HepG2 (cell line): ENCODE measurements around the gene DGKB. TPM values are rescaled to one million over a fixed set of nuclear protein-coding genes. Genes with fewer than 3 reads are reported as not detected.

ENCODE experiments used
- ATAC-seq: fragments of 200-7000 bp; cut with Tn5 transposase; 3 replicates; pipeline ENCODE4 v1.9.1; 2020; ENCODE audit warnings: mild to moderate bottlenecking, moderate library complexity
- BruUV-seq: library from RNA; stranded (reverse); fragments of 400-500 nt; replicated peaks from 2 replicates; lab custom pipeline; 2021; lab: Mats Ljungman, UMichigan
- CTCF ChIA-PET: fragments of 300-600 bp; formaldehyde crosslinking; extraction: SDS; loops from one replicate; lab custom pipeline; 2021; ENCODE audit warnings: low total read pairs, inconsistent platforms, low intra/inter-chr PET ratio; lab: Yijun Ruan, JAX
- POLR2A ChIA-PET: fragments of 350-600 bp; sonication (Branson Sonifier 250); formaldehyde crosslinking; loops from one replicate; lab custom pipeline; 2020; ENCODE audit warnings: antibody characterized with exemption, inconsistent platforms; lab: Yijun Ruan, JAX
- DNase-seq: peaks from one replicate; pipeline ENCODE4 v3.0.0-alpha.2; 2015; ENCODE audit warnings: low spot score
- FAIRE-seq: peaks from 3 replicates; lab custom pipeline; 2011; peaks lifted over from hg19 to GRCh38; lab: Jason Lieb, UNC
- H2AFZ ChIP-seq: one replicate; pipeline ENCODE4 v1.6.1; 2011; ENCODE audit warnings: low read length, inconsistent platforms
- H3K27ac ChIP-seq: fragments of 300-600 bp; 3 replicates; pipeline ENCODE4 v1.8.0; 2011; ENCODE audit warnings: mixed run types, mild to moderate bottlenecking, mixed read lengths, low read length, inconsistent platforms; ENCODE audit not compliant: insufficient read depth; ENCODE audit errors: extremely low read length
- H3K27me3 ChIP-seq, 2 experiments: fragments of 200-600 bp in 1 of 2; 2 replicates in 1 of 2; 3 replicates in 1 of 2; pipeline versions ENCODE4 v1.6.0 to v1.8.0; 2011; ENCODE audit warnings: low read length in 2 of 2, mild to moderate bottlenecking in 2 of 2, moderate library complexity in 2 of 2, inconsistent platforms in 1 of 2; ENCODE audit not compliant: insufficient read depth in 2 of 2, control insufficient read depth in 1 of 2
- H3K36me3 ChIP-seq, 2 experiments: fragments of 200-600 bp in 1 of 2; replicated peaks in 1 of 2; 2 replicates in 1 of 2; 3 replicates in 1 of 2; pipeline versions ENCODE4 v1.5.1 to v1.8.0; 2011; ENCODE audit warnings: low read length in 2 of 2, inconsistent platforms in 1 of 2; ENCODE audit not compliant: insufficient read depth in 2 of 2, control insufficient read depth in 1 of 2
- H3K4me1 ChIP-seq: 2 replicates; pipeline ENCODE4 v1.5.1; 2012; ENCODE audit warnings: low read length, inconsistent platforms; ENCODE audit not compliant: insufficient read depth
- H3K4me2 ChIP-seq: 2 replicates; pipeline ENCODE4 v1.6.0; 2011; ENCODE audit warnings: low read depth, low read length, inconsistent platforms
- H3K4me3 ChIP-seq, 3 experiments: fragments of 200-600 bp in 1 of 3; sonication (generic), shearing (Covaris generic) in 1 of 3; replicated peaks in 1 of 3; 2 replicates each; pipeline ENCODE4 v1.5.1; 2011 to 2016; ENCODE audit warnings: low read length in 3 of 3, inconsistent platforms in 2 of 3, low read depth in 2 of 3, mild to moderate bottlenecking in 2 of 3, control low read depth in 1 of 3, mixed read lengths in 1 of 3; ENCODE audit not compliant: insufficient read depth in 1 of 3
- H3K79me2 ChIP-seq: one replicate; pipeline ENCODE4 v1.6.1; 2011; ENCODE audit warnings: low read length, inconsistent platforms; ENCODE audit not compliant: insufficient read depth
- H3K9ac ChIP-seq: 2 replicates; pipeline ENCODE4 v1.6.0; 2011; ENCODE audit warnings: mild to moderate bottlenecking, low read depth, low read length, inconsistent platforms; ENCODE audit not compliant: insufficient read depth
- H3K9me3 ChIP-seq: 2 replicates; pipeline ENCODE4 v1.5.1; 2012; ENCODE audit warnings: mild to moderate bottlenecking, low read length
- H4K20me1 ChIP-seq: 2 replicates; pipeline ENCODE4 v1.6.0; 2011; ENCODE audit warnings: inconsistent platforms, mild to moderate bottlenecking, low read length, moderate library complexity; ENCODE audit not compliant: insufficient read depth
- CCAR2 ChIP-seq: fragments of 200-400 bp; formaldehyde crosslinking; optimal IDR thresholded peaks from 2 replicates; pipeline ENCODE3; 2018; ENCODE audit warnings: low read depth, mild to moderate bottlenecking, low read length, moderate library complexity
- CERS6 ChIP-seq: sonication (generic); formaldehyde crosslinking; IDR thresholded peaks from 2 replicates; pipeline ENCODE4 v1.5.0; 2020; ENCODE audit warnings: missing genetic modification reagents
- JARID2 ChIP-seq: sonication (generic); formaldehyde crosslinking; IDR thresholded peaks from 2 replicates; pipeline ENCODE4 v1.8.1; 2023; ENCODE audit warnings: missing genetic modification reagents, inconsistent platforms; ENCODE audit not compliant: insufficient replicate concordance
- KDM5B ChIP-seq: sonication (generic); formaldehyde crosslinking; IDR thresholded peaks from 2 replicates; pipeline ENCODE4 v1.4.0; 2020; ENCODE audit warnings: missing genetic modification reagents, mild to moderate bottlenecking, borderline replicate concordance
- NFRKB ChIP-seq: fragments of 450-650 bp; IDR thresholded peaks from 2 replicates; pipeline ENCODE4 v1.6.1; 2017
- PRMT3 ChIP-seq: sonication (generic); formaldehyde crosslinking; IDR thresholded peaks from 2 replicates; pipeline ENCODE4 v1.8.1; 2022; ENCODE audit warnings: low read depth, mild to moderate bottlenecking, moderate library complexity, missing genetic modification reagents, borderline replicate concordance
- RFXAP ChIP-seq: sonication (generic); formaldehyde crosslinking; IDR thresholded peaks from 2 replicates; pipeline ENCODE4 v1.4.0; 2020; ENCODE audit warnings: missing genetic modification reagents, borderline replicate concordance
- TCF12 ChIP-seq, 2 experiments: fragments of 450-650 bp in 1 of 2; sonication (generic) in 1 of 2; formaldehyde crosslinking in 1 of 2; IDR thresholded peaks; 2 replicates each; pipeline versions ENCODE4 v1.6.1 to v1.8.0; 2017 to 2022; ENCODE audit warnings: antibody characterized with exemption in 1 of 2, mild to moderate bottlenecking in 1 of 2, missing genetic modification reagents in 1 of 2, moderate library complexity in 1 of 2
- TFDP1 ChIP-seq: IDR thresholded peaks from 2 replicates; pipeline ENCODE4 v1.6.1; 2016; ENCODE audit warnings: missing compliant biosample characterization, missing genetic modification reagents, borderline replicate concordance
- YY1 ChIP-seq: IDR thresholded peaks from 2 replicates; pipeline ENCODE4 v1.6.1; 2011; ENCODE audit warnings: low read length, low read depth, moderate library complexity, mild to moderate bottlenecking; ENCODE audit not compliant: insufficient read depth, insufficient replicate concordance
- ZBTB7B ChIP-seq: sonication (generic); formaldehyde crosslinking; IDR thresholded peaks from 2 replicates; pipeline ENCODE4 v1.4.0; 2020; ENCODE audit warnings: missing genetic modification reagents
- ZKSCAN8 ChIP-seq: IDR thresholded peaks from 2 replicates; pipeline ENCODE4 v1.6.1; 2016; ENCODE audit warnings: borderline replicate concordance, missing genetic modification reagents, missing compliant biosample characterization
- ZNF704 ChIP-seq: sonication (generic); formaldehyde crosslinking; IDR thresholded peaks from 2 replicates; pipeline ENCODE4 v1.8.1; 2023; ENCODE audit warnings: mild to moderate bottlenecking, inconsistent platforms, moderate library complexity, missing genetic modification reagents, borderline replicate concordance
- ZNF777 ChIP-seq: sonication (generic); formaldehyde crosslinking; IDR thresholded peaks from 2 replicates; pipeline ENCODE4 v1.4.0; 2020; ENCODE audit warnings: missing genetic modification reagents
- ZNF816 ChIP-seq: sonication (generic); formaldehyde crosslinking; IDR thresholded peaks from 2 replicates; pipeline ENCODE4 v1.8.0; 2022; ENCODE audit warnings: missing genetic modification reagents, mild to moderate bottlenecking, borderline replicate concordance
- WGBS: methylation state at CpG from one replicate; pipeline ENCODE4 v1.1.6; 2017; ENCODE audit warnings: low lambda C conversion rate; 5-methylcytosine and 5-hydroxymethylcytosine counted together
- in situ Hi-C: cut with HindIII; loops from 2 replicates; pipeline ENCODE4 v1.10.0; 2017; ENCODE audit warnings: low pct_unique_long_range_greater_than_20kb; ENCODE audit not compliant: extremely low pct_ligation_motif_present
- intact Hi-C: fragments of 100-400 bp; cut with micrococcal nuclease; formaldehyde crosslinking; loops from one replicate; pipeline ENCODE4 v1.10.0; 2022; ENCODE audit not compliant: unreplicated experiment
- polyA plus RNA-seq, 8 experiments: library from polyadenylated mRNA; depleted of rRNA in 3 of 8; stranded (reverse) in 7 of 8; unstranded in 1 of 8; fragments of >200 nt; fragmentation: Illumina TruSeq in 4 of 8; extraction: Trizol in 4 of 8; gene quantifications; 2 replicates each; pipeline versions ENCODE4 v1.2.1 to v1.2.3, GENCODE V29; 2011 to 2016; ENCODE audit warnings: low read depth in 4 of 8, missing spikeins in 1 of 8, mixed read lengths in 1 of 8; ENCODE audit not compliant: insufficient read depth in 1 of 8
- total RNA-seq, 5 experiments: library from RNA; depleted of rRNA; stranded (reverse); fragments of >200 nt; fragmentation: Illumina TruSeq; extraction: Trizol; gene quantifications; 2 replicates each; pipeline ENCODE4 v1.2.3, GENCODE V29; 2016; ENCODE audit warnings: low read depth in 1 of 5
- TF ChIP-seq, protein P1 (sequence below): sonication (generic); formaldehyde crosslinking; IDR thresholded peaks from 2 replicates; pipeline ENCODE4 v1.9.0; 2021; ENCODE audit warnings: missing genetic modification reagents, borderline replicate concordance

Gene DGKB
- total and polyA plus RNA-seq, 2 of the 13 experiments (the other 11 are each of a cell fraction or from before 2014, with no cell fraction given) = not detected

DNA sequence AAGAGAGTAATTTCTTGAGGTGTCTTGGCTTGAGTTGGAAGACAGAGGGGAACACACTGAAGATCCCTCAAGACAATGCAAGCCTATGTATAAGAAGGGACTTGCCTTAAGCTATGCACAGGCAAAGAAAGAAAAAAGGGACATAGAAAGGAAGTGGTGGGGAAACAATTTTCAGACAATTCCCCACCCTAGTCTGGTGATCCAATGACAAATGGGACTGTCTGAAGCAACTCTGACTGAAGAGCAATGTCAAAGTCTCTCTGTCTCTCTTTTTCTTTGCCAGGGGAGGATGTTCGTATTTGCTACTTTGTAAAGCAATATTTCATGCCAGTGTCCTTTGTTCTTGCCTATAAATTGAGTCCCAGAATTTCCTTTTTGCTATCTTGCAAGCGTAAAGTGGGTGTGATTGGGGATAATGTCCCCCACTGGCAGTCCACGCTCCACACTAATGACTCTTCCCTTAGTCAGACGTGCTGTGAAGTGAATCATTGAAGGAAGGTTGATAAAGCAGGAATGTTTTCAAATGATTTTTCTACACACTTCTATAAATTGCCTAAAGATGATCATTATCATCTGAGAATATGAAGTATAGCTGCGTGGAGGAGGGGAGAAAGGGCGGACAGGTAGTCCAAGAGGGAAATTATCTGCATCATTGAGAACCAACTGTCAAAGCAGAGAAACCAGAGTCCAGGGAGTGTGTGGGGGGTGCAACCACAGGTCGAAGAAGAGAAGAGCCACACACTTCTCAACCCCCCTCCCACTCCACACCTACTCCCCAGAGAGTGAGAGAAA, 669.3 kb downstream of the DGKB start:
- Histone ChIP-seq H3K36me3 (no peaks in the 10 kb centered on the region), H3K4me1 (no peaks in the 10 kb centered on the region), H3K27me3 (no peaks in the 10 kb centered on the region), H3K79me2 (no peaks in the 10 kb centered on the region), H3K4me2 (no peak overlapping the region), H3K9ac (no peak overlapping the region), H3K27ac (no peak overlapping the region), H2AFZ (no peak overlapping the region), H3K4me3 (no peak overlapping the region)
- CTCF ChIA-PET = no interaction called here
- intact Hi-C loops = no loop called here
- ATAC-seq (no peak), FAIRE-seq (no peak)
- WGBS = 23% methylated on average over 7 of the region's 7 CpGs
- TF ChIP-seq NFRKB (no peak), CERS6 (no peak), JARID2 (CRISPR knock-in tag) (no peak), KDM5B (CRISPR knock-in tag) (no peak), TFDP1 (CRISPR knock-in tag) (no peak), YY1 (no peak), ZNF777 (CRISPR knock-in tag) (no peak), CCAR2 (no peak), ZNF704 (CRISPR knock-in tag) (no peak), RFXAP (CRISPR knock-in tag) (no peak), ZNF816 (CRISPR knock-in tag) (no peak), PRMT3 (CRISPR knock-in tag) (no peak), ZBTB7B (no peak), TCF12 (IDR thresholded peaks at IDR 0.05) (no peak), TCF12 (CRISPR knock-in tag; IDR thresholded peaks at IDR 0.05) (no peak), ZKSCAN8 (CRISPR knock-in tag) (no peak)
- TF ChIP-seq, protein P1, sequence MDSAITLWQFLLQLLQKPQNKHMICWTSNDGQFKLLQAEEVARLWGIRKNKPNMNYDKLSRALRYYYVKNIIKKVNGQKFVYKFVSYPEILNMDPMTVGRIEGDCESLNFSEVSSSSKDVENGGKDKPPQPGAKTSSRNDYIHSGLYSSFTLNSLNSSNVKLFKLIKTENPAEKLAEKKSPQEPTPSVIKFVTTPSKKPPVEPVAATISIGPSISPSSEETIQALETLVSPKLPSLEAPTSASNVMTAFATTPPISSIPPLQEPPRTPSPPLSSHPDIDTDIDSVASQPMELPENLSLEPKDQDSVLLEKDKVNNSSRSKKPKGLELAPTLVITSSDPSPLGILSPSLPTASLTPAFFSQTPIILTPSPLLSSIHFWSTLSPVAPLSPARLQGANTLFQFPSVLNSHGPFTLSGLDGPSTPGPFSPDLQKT (CRISPR knock-in tag) = no peak
- TF ChIP-seq, all 625 proteins: peak for 0
- H4K20me1 ChIP-seq = no peaks in the 10 kb centered on the region
- no peak for DNase-seq
- no TSS peak for BruUV-seq
- POLR2A ChIA-PET = no interaction called here
- peaks cover 85% of the 10 kb centered on the region for H3K9me3 ChIP-seq
- in situ Hi-C loops = no loop called here
